Measurements from ENCODE around the gene NACC2. TPM values are rescaled to one million over a fixed set of nuclear protein-coding genes. Genes with fewer than 3 reads are reported as not detected.
"Not testable (repeated sequence)": the region's sequence is repeated elsewhere in the genome, so short reads cannot be mapped to it uniquely, and the experiment has no call there.

NACC2 gene
- total RNA-seq, 6 experiments from 2014 or later, result 10.9 to 25.8 (median 13.8) TPM

GRCh38 chr9:136031094-136031493 is 64.0 kb downstream of the NACC2 start:
- ATAC-seq (no peak), DNase-seq (no peak)
- intact Hi-C loops (cut with DNase I), result no loop called here
- TF ChIP-seq POLR2A (IDR thresholded peaks at IDR 0.05), result no peak
- TF ChIP-seq CTCF (IDR thresholded peaks at IDR 0.05), result no peak
- Histone ChIP-seq H3K27me3 (no peaks in the 10 kb centered on the region), H3K4me3 (no peak overlapping the region), H3K27ac (no peak overlapping the region), H3K36me3 (no peaks in the 10 kb centered on the region), H3K4me1 (no peaks in the 10 kb centered on the region), H3K9me3 (no peaks in the 10 kb centered on the region)
- WGBS (ENCODE audit: insufficient coverage, low coverage, low lambda C conversion rate, missing lambda C conversion rate), result 93% methylated on average over 2 of the region's 8 CpGs

GRCh38 chr9:136029556-136029955 is 65.5 kb downstream of the NACC2 start:
- no peak overlapping the region for H3K4me3 ChIP-seq
- H3K9me3 ChIP-seq, result no peaks in the 10 kb centered on the region
- DNase-seq (no peak), ATAC-seq (no peak)
- WGBS (ENCODE audit: insufficient coverage, low coverage, low lambda C conversion rate, missing lambda C conversion rate), result 100% methylated on average over 2 of the region's 12 CpGs
- H3K36me3 ChIP-seq, result no peaks in the 10 kb centered on the region
- H3K27me3 ChIP-seq, result no peaks in the 10 kb centered on the region
- peaks cover 0 to 3% (median 0%) of the 10 kb centered on the region in 4 donors for H3K4me1 ChIP-seq
- no peak for TF ChIP-seq CTCF (IDR thresholded peaks at IDR 0.05)
- TF ChIP-seq POLR2A (IDR thresholded peaks at IDR 0.05), result no peak
- intact Hi-C loops (cut with DNase I), result no loop called here
- no peak overlapping the region for H3K27ac ChIP-seq

- no peak overlapping the region for H3K27ac ChIP-seq
- peak in 1 of 3 donors; percentile 36 for DNase-seq
- 67% methylated on average over 3 of the region's 10 CpGs for WGBS (ENCODE audit: insufficient coverage, low coverage, low lambda C conversion rate, missing lambda C conversion rate)
- no peaks in the 10 kb centered on the region for H3K36me3 ChIP-seq
- ATAC-seq, result peak in 2 of 4 donors; percentile 7 to 19
- no peak overlapping the region for H3K4me3 ChIP-seq
- intact Hi-C loops (cut with DNase I), result no loop called here
- H3K4me1 ChIP-seq, result peaks cover 0 to 3% (median 0%) of the 10 kb centered on the region in 4 donors
- TF ChIP-seq CTCF (IDR thresholded peaks at IDR 0.05) (no peak), POLR2A (IDR thresholded peaks at IDR 0.05) (no peak)
- no peaks in the 10 kb centered on the region for H3K9me3 ChIP-seq
- no peaks in the 10 kb centered on the region for H3K27me3 ChIP-seq
Measured at GRCh38 chr9:136028760-136029470, 66.2 kb downstream of the NACC2 start.

GRCh38 chr9:136026943-136027289 is 68.2 kb downstream of the NACC2 start:
- H3K27me3 ChIP-seq; intact Hi-C loops (cut with DNase I); DNase-seq; H3K4me1 ChIP-seq; H3K9me3 ChIP-seq; H3K27ac ChIP-seq; H3K4me3 ChIP-seq; H3K36me3 ChIP-seq; ATAC-seq: not testable (repeated sequence)
- WGBS (ENCODE audit: insufficient coverage, low coverage, low lambda C conversion rate, missing lambda C conversion rate), result 89% methylated on average over 8 of the region's 8 CpGs

GRCh38 chr9:136026266-136026942 is 68.7 kb downstream of the NACC2 start:
- no peaks in the 10 kb centered on the region for H3K27me3 ChIP-seq
- H3K36me3 ChIP-seq, result no peaks in the 10 kb centered on the region
- no peak for TF ChIP-seq CTCF (IDR thresholded peaks at IDR 0.05)
- TF ChIP-seq POLR2A (IDR thresholded peaks at IDR 0.05), result no peak
- H3K27ac ChIP-seq, result no peak overlapping the region
- ATAC-seq (no peak), DNase-seq (no peak)
- intact Hi-C loops (cut with DNase I), result no loop called here
- no peaks in the 10 kb centered on the region for H3K9me3 ChIP-seq
- H3K4me1 ChIP-seq, result peaks cover 0 to 3% (median 0%) of the 10 kb centered on the region in 4 donors
- no peak overlapping the region for H3K4me3 ChIP-seq
- WGBS (ENCODE audit: insufficient coverage, low coverage, low lambda C conversion rate, missing lambda C conversion rate), result 86% methylated on average over 8 of the region's 8 CpGs

Data from right lobe of liver (tissue), 6 donors.